ENCODE results near the gene MAL.

Gene MAL

DNA sequence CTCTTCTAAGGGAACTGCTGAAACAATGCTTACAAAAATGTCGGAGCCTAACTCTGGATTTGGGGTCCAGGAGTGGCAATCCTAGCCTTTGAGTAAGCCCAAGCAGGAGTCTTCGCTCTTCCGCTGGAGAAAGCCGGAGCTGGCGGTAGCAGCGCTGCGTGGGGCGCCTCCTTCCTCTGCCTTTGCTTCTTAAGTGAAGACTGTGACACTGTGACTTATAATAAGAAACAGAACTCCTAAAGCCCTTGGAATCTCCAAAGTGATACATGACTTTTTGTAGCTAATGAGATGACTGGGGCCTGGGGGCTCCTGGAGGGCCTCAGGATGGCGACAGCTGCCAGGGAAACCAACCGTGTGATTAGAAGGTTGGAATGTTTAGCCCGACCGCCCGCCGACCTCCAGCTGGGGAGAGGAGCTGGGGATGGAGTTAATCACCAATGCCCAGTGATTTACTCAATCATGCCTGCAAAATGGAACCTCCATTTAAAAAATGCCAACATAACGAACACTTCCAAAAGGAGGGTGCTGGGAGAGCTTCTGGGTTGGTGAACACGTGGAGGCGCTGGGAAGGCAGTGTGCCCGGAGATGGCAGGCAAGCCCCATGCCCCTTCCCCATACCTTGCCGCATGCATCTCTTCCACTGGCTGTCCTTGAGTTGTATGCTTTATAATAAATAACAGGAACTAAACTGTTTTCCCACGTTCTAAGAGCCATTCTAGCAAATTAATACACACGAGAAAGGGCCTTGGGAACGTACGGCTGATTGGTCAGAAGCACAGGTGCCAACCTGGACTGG is 29.0 kb upstream of the MAL start:
- DNase-seq (ENCODE audit: low read depth in 2 of 2): no peak

DNA sequence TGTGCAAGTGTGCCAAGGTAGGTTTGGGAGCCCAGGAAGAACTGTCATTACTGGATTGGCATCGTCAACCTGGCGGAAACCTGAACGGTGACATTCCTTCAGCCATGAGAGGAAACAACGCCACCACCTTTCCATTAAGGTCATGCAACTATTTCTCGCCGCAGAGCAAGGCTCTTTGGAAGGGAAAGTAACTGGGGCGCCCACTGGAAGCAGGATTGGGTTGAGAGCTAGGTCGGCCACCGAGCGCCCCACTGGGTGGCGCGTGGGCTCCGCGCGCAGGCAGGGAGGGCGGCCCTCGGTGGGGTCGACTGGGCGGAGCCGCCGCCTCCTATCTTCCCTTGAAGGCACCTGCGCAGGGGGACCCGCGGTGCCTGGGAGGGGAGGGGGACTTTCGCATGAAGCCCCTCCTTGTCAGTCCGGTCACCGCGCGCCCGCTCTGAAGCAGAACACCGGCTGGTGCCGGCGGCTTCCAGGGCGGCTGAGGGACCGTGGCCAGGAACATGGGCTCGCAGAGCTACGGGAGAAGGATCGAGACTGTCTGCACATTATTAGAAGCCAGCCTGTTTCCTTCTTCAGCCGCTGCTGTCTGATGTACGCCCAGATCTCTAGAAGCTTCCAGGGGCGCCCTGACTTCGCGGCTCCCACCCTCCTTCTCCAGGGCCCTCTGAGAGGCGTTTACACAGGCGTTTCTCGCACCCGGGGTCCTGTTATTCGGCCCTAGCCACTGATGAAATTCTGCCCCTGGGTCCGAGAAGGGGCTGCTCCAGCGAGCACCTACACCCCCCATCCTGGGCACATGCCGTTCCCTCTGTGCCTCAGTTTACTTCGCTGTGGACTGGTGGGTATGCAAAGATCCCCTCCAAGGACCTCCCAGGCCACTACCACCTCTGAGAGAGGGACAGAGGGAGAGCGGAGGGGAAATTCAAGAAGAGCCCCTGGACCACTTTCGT is 27.3 kb upstream of the MAL start:
- DNase-seq (ENCODE audit: low read depth in 2 of 2): no peak

DNA sequence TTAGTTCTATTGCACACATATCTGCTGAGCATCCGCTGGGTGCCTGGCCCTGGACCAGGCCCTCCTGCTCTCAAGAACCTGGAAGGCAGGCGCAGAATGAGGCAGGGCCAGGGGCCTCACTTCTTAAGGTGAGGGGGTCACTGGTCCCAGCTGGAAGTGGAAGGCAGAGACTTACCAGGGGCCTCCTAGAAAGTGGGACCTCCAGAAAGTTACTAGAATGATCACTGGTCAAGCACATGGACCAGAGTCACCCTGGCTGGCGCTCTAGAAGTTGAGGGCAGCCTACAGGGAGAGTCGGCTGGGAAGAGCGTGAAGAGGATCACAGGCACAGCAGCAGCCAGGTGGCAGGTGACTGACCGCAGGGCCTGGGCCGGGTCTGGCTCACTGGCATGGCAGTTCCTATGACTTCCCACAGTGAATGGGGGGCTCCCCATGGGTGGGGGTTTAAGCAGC is 26.1 kb upstream of the MAL start:
- DNase-seq (ENCODE audit: low read depth in 2 of 2): no peak

DNA sequence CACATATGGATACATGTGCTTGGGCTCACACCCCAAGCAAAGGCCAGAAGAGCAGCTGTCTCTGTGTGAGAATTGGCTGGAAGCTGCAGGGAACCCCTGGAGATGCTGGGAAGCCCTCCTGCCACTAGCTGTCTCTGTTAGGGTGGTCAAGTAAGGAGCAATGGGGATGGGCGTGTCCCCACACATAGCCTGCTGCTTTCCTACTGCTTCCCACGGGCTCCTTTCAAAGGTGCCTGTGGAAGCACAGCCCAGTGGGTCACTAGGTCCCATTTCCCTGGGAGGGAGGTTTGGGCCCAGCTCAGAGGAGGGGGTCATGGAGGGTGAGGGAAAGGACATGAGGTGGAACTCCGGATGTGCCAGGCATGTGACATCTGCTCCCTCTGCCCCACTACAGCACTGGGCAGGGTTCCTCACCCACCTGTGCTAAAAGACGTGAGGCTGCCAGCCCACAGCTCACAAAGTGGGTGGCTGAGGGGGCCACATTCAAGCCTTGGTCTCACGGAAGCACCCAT is 24.4 kb upstream of the MAL start:
- DNase-seq (ENCODE audit: low read depth in 2 of 2): no peak

DNA sequence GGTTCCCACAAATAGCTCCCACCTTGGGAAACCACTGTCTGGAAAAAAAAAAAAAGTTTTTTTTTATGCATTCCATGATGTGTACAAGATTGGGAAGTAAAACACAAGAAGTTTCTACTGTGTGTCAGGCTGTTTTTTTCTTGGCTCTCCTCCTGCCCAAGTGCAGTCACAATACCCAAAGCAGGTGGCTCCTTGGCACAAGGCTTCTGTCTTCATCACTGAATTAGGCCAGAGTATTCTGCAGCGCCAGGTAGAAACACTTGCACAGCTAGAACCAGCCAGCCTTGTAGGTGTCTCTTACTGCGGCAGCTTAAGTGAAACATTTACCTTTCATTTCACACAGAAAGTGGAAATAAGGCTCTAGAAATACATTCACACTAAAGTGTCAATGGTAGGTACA is 23.8 kb upstream of the MAL start:
- no peak for DNase-seq (ENCODE audit: low read depth in 2 of 2)

DNA sequence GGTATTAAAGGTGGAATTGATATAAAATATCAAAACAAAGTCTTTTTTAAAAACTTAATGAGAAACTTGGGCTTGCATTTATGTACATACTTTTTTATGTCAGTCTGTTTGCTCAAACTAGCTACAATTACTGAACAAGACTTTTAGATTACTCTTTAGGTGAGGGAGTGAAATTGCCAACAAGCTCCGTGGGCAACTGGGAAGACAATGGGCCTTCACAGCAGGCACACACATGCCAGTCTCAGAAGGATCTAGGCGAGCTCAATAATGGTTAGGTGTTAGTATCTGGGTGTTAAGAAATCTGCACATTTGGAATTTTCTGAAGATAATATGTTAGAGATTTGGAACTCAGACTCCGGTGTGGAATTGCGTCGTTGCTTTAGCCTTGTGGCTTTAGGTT is 23.0 kb upstream of the MAL start:
- DNase-seq (ENCODE audit: low read depth in 2 of 2): no peak

DNA sequence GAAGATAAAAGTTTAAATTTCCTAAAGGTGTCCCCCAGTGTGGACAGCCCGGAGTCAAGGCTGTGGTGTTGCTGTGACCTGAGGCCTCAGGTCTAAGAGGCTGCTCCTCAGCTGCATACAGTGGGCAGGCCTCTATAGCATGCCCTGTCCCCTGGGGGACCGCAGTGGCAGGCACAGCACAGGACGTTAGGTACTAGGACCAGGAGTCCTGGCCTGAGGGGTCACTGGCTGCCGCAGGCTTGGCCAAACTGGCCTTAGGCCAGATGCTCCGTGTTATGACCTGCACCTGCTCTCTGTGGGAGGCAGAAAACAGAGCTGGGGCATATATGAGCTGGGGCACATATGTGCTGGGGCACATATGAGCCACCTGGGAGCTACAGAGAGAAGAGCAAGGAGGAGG is 21.2 kb upstream of the MAL start:
- DNase-seq (ENCODE audit: low read depth in 2 of 2): no peak

DNA sequence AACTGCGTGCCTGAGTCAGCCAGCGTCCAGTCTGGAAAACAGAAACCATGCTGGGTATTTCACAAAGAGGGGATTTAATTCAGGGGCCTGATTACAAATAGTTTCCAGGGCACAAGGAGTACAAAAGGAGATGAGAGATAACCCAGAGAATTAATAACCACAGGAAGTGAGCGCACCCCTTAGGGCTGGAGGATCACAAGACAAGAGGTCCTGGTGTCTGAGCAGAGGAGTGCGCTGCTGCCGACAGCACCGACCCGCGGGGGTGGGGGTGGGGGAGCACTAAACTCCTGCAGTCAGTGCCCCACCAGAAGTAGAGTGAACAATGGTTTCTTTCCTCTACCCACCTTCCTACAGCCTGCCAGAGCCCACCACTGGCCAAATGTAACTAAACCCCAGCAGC is 20.8 kb upstream of the MAL start:
- no peak for DNase-seq (ENCODE audit: low read depth in 2 of 2)

DNA sequence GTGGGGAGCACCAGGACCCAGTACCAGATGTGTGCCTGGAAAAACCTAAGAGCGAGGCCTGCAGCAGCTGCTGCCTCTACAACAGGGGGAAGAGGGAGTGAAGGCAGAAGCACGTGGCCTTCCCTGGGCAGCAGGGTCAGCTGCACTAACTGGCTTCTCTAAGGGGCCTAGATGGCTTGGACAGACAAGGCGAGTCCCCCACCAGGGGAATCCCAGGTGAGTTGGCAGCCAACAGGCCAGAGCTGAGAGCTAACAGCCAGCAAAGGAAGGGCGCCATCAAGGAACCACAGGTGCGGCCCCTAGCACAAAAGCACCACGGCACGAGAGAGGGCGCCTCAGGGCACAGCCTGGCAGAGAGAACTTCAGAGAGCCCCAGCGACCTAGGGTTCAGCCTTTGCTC is 19.8 kb upstream of the MAL start:
- DNase-seq (ENCODE audit: low read depth in 2 of 2): no peak

DNA sequence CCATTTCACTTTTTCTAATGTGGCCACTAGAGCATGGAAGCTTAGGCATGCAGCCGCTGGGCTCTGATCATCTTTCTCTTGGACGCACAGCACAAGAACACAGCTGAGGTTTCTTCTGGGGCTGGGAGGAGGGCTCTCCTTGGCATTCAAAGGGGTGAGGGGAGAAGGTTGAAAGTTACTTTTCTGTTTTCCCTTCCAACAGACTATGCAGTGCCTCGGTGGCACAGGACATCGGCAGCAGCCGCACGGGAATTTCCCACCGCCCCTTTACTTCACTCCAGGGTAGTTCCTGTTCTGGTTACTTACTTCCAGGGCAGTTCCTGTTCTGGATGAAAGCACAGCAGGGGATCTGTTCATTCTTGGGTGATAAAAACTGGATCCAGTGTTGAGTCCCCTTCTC is 18.9 kb upstream of the MAL start:
- DNase-seq (ENCODE audit: low read depth in 2 of 2): no peak

DNA sequence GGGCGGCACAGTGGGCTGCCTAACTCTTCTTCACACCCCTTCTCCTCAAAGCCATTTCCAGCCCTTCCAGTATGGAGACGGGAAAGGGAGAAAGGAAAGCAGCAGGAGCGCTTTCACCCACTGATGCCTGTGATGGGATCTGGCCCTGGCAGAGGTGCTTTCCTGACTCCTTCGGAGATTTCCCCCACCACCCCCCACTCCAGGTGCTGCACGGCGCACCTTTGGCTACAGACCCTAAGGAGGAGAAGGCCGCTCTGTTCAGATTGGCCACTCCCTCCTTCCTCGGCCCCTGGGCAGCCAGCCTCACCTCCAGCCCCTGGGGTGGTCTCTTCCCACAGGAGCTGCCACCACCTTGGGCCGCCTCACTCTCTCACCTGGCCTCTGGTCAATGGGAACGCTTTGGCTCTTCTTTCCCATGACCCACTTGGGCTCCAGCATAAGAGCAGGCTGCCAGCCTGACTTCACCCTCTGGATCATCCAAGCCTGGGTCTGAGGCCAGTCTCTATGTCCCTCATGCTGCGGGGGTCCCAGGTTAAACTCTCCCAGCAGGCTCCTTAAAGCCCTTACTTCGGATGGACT is 18.4 kb upstream of the MAL start:
- DNase-seq (ENCODE audit: low read depth in 2 of 2): no peak

DNA sequence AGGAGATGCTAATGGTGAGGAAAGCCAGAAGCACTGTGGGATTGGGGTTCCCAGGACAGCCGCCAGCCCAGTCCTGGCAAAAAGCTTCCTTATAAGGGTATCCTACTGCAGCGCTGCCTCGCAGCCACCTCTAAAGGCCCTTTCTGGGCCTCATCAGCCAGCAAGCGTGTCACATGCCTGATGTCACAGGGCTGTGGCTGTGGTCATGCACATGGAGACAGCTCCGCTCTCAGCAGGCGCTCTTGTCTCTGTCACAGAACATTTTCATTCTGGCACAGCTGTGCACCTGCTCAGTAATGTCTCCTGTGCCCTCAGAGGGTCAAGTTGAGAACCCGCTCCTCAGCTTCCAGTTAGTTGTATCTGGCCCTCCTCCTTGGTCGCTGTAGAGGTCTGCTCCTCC is 17.7 kb upstream of the MAL start:
- no peak for DNase-seq (ENCODE audit: low read depth in 2 of 2)

DNA sequence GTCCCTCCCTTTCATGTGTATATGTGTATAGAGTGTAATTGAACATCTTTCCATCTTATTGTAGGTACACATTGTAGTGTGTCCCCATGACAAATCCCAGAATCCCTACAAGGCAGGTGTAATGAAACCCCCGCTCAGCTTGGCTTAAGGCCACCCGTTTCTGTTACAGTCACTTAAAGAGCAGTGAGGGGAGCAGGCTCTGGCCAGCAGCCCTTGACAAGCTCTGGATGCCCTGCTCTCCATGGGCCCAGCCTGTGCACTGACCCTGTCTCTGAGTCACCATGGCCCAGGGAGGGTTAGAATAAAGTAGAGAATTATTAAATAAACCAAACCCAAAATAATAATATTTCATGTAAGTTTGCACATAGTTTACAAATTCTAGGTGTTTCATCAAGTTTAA is 17.2 kb upstream of the MAL start:
- DNase-seq (ENCODE audit: low read depth in 2 of 2): no peak

DNA sequence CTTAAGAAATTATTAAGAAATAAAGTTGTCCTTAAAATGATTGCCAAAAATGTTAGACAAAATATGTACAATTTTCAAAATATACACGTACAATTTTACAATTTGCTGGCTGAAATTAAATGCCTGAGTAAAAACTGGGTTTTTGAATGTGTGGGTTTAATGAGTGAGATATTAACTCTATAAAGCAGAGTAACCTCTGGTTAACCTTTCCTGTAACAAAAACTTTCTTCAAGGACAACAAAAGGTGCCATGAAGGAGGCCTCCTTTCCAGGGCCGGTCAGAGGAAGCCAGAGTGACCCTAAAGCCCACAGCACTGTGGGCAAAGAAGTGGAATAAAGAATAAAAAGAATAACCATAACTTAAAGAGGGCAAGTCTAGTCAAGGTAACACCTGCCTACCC is 16.5 kb upstream of the MAL start:
- no peak for DNase-seq (ENCODE audit: low read depth in 2 of 2)

DNA sequence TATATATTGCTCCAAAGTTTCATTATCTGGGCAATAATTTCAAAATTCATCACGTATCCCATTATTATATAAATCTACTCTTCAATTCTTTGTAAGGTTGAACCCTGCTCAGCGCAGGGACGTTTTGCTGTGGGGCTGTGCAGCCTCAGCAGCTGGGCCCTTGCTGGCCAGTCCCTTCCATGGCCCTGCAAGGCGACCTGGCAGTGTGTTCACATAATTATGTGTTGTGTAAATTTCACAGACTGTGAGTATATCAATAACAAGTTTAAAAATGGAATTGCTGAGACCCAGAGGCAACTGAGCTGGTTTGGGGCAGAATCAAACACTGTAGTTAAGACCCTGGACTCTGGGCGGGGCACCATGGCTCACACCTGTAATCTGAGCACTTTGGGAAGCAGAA is 16.1 kb upstream of the MAL start:
- no peak for DNase-seq (ENCODE audit: low read depth in 2 of 2)

DNA sequence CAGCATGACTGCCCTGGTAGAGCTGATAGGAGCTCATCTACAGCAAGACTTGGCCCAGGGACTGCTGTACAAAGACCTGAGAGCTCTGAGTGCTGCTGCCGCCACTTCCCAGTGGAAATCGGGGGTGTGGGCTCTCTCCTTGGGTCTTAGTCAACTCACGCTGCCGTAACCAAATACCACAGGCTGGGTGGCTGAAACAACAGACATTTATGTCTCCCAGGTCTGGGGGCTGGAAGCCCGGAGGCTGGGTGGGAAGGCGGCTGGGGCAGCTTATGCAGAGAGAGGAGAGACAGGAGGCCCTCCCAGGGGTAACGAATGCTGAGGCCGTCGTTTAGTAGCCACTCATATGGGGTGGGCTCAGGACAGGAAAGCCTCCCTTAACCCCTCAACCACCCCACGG is 15.4 kb upstream of the MAL start:
- no peak for DNase-seq (ENCODE audit: low read depth in 2 of 2)

DNA sequence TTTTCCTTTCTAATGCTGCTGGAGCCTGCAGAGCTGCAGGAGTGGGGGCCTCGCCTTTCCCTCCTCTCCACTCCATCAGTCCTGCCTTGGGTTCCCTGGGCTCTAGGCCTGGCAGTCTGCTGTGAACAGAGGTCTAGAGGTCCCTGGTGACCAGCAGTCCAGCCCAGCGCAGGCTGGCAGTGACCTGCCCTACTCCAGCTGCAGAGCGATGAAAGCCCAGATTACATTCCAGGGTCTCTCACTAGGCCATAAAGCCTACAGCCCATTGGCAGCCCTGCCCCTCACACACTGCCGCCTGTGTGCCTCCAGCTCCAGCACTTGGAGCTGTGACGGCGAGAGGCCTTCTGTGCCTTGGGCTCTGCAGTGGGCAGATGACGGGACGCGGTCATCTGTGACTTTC is 14.8 kb upstream of the MAL start:
- no peak for DNase-seq (ENCODE audit: low read depth in 2 of 2)

DNA sequence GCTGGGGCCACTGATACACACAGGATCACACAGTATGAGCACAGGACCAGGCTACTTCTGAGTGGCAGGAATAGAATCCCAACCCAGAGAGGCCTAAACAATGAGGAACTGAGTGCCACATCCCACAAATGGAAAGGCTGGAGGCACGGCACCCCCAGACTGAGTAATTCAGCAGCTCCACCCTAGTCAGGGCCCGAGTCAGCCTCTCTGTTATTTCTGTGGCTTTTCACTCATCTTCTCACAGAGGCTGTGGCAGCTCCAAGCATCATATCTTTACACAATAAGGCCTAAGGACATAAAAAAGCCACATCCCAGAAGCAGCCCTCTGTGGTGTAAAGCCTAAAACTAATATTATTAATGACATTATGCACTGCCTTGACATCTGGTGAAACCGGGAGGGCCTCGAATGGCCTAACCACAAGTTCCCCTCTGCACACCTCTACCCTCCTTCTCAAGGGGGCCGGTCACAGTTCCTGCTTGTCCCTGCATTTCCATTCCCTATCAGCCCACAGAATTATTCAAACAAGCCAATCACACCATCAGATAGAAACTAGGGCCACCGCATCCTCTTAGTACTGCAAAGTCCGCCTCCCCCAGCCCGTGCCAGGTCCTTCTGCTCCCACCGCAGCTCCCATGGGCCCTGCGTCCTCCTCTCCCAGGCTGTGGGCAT is 12.5 kb upstream of the MAL start:
- no peak for DNase-seq (ENCODE audit: low read depth in 2 of 2)

DNA sequence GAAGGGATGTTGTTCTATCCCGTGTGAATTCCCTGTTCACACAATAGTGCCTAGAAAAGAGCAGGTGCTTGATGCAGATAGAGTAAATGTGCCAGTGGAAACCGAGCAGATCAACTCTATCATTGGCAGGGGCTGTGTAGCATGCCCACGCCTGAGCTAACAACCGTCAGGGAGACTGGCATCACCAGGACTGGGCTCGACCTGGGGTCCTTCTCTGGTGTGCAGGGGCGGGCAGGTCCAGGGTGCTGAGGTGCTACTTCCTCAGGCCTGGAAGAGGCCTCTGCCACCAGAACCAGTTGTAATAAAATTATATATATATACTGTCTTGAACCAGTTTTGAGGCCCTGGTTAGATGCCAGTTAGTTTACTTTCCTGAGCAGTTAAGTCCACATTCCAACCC is 11.8 kb upstream of the MAL start:
- no peak for DNase-seq (ENCODE audit: low read depth in 2 of 2)

DNA sequence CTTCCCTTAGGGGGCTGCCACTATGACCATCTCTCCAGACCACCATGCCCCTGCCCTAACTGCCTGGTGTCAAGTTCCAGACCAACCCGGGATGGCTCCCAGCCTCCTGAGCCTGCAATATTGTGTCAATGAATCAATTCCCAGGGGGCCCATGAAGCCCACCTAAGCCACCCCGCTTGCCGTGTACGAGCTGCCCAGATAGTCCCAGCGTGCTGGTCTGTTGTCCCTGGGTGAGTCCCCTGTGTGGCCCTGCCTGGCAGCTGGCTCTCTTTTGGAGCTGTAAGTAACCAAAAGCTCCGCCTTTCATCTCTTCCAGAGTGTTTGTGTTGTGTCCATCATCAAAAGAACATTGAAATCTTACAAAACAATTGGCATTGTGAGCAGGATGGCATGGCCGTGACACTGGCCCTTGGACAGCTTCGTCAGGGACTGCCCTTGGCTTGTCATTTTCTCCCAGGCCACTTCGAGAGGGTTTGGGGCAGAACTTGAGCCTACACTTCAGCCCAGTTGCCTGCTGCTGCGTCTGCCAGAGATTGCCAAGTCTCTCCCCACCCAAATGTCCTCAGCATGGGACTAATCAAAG is 11.3 kb upstream of the MAL start:
- DNase-seq (ENCODE audit: low read depth in 2 of 2): no peak

DNA sequence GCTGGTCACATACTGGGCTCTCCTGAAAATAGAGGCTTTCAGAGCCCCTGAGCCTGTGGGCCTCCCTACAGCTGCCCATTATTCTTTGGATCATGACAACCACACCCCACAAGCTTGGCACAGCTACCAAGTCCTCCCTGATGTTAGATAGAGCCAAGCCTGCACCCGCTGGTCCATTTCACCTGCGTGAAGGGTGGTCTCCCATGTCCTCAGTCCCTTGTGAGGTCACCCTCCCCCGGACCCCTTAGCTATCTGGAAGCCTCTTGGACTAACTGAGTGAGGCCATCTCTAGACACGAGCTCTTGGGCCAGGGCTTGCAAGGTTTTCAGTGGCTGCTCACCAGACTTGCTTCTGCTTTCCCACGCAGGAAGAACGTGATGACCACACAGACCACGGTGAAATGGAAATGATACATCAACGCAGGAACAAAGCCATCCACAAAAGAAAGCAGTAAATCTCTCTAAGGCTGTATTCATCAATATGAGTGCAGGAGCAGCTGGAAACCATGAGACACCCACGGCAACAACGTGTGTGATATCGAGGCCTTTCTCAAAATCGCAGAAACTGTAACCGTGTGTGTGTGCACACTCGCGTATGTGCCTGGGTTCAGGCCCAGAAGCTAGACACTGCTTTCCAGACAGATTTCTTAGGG is 10.1 kb upstream of the MAL start:
- no peak for DNase-seq (ENCODE audit: low read depth in 2 of 2)

Measured in fibroblast of skin of left quadriceps (primary cell).